ENCODE data around the gene CMSS1.

The CMSS1 gene

DNA sequence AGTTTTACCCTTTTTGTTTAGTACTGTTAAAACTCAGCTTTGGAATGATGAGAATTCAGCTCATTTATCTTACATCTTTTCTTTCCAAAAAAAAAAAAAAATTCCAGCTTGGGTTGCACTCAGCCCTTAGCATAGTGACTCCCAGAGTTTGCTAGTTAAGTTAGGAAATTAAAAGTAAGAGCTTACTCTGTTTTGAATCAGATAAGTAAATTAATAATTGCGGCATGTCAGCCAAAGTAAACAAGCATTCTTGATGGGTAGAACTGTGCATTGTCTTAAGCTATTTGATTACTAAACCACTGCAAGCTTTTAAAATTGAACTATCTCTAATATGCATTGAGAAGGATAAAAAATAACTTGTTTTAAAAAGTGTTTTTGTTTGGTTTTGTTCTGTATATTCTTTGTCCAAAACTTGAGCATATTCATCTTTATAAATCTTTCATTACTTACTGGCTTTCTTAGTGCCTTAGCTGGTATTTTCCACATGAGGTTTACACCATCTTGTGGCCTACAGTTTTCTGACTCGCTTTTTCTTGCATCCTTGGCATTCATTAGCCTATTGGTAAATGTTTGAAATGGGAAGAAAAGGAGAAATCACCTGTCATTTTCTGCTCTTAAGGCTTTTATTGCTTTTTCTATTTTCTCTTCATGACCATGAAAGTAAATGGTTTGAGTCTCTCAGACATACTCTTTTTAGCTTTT is 189.1 kb downstream of the CMSS1 start:
- TF ChIP-seq, protein P1, sequence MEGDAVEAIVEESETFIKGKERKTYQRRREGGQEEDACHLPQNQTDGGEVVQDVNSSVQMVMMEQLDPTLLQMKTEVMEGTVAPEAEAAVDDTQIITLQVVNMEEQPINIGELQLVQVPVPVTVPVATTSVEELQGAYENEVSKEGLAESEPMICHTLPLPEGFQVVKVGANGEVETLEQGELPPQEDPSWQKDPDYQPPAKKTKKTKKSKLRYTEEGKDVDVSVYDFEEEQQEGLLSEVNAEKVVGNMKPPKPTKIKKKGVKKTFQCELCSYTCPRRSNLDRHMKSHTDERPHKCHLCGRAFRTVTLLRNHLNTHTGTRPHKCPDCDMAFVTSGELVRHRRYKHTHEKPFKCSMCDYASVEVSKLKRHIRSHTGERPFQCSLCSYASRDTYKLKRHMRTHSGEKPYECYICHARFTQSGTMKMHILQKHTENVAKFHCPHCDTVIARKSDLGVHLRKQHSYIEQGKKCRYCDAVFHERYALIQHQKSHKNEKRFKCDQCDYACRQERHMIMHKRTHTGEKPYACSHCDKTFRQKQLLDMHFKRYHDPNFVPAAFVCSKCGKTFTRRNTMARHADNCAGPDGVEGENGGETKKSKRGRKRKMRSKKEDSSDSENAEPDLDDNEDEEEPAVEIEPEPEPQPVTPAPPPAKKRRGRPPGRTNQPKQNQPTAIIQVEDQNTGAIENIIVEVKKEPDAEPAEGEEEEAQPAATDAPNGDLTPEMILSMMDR (conservative IDR thresholded peaks at IDR 0.05), result peak; percentile 22; the same call in 1 of the 2 replicates
- H3K27ac ChIP-seq, result peak overlapping the region; percentile 65

GRCh38 chr3:100007313-100007712 is 189.7 kb downstream of the CMSS1 start:
- H3K27ac ChIP-seq, result peak overlapping the region; percentile 65
- TF ChIP-seq, protein P1 (conservative IDR thresholded peaks at IDR 0.05), result no peak

DNA sequence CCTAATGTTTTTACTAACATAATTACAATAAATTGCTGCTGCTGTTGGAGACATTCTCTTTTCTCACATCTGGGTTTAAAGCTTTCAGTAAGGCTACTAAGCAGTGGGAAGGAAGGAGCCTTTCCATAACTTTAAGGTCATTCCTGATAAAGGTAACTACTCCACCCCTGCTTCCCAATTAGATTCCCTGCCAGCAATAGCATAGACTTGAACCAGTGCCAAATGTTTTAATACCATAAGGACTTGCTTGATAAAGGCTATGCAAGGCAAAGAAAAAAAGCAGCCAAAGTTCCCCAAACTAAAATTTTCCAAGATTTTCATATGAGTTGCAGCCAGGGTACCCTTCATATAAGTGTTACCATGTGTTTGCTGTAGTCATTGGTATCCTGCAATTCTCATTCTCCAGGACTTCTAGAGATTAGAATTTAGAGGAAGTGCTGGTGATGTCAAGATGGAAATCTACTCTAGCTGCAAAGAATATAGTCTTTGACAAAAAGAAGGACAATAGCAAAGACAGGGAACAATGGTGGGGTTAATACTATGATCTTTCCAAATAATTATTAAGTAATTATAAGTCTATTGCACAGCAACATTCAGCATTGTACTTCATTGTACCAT is 190.5 kb downstream of the CMSS1 start:
- TF ChIP-seq, protein P1 (conservative IDR thresholded peaks at IDR 0.05), result no peak
- H3K27ac ChIP-seq, result peak overlapping the region; percentile 65; the same call in 1 of the 2 replicates

DNA sequence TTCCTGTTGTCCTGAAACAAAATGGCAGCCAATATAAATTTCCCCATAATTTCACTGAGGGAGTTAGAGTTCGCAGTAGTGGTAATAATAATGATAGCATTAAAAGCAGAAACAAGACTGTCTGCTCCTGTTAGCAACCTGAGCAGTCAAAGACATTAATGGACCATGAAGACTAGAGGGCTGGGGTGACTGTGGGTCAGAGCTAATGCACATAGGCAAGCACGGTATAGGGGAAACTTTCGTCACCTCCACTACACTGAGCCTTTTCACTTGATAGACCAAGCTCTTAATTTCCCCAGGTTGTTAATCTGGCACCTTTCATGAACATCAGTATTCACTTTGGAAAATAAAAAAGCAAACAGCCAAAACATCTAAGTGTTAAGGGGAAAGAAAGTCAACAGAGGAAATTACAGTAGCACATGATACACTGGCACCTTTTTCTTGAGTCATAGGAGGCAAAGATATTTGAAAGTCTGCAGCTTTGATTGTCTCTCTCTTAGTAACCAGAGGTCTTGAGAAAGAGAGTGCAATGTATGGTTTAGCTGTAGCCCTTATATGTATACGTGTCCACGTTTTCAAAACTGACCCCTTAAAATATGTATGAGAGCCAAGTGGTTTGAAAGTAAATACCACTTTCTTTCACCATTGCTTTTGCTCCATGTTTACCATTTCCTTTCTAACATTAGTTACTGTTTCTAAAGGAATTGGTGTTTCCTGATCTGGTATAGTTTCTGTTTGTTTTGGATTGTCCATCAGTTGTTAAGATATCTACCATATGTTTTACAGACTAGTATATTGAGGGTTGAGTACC is 191.8 kb downstream of the CMSS1 start:
- TF ChIP-seq, protein P1 (conservative IDR thresholded peaks at IDR 0.05), result no peak
- H3K27ac ChIP-seq, result no peak overlapping the region

DNA sequence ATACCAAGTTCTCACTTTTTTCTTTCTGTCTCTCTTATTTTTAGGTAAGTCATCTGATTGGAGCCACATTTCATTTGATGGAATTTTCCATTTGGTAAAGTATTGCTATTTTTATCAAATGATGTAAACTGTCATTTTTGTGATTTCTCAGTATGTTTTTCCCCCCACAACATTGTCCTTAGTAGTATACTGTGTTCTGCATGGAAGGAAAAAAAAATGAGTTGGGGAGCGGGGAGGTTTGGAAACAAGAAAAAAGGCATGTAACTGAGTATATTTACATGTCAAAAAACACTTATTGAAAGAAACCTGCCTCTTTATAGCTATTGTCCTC is 192.4 kb downstream of the CMSS1 start:
- TF ChIP-seq, protein P1 (conservative IDR thresholded peaks at IDR 0.05), result no peak
- H3K27ac ChIP-seq, result no peak overlapping the region

DNA sequence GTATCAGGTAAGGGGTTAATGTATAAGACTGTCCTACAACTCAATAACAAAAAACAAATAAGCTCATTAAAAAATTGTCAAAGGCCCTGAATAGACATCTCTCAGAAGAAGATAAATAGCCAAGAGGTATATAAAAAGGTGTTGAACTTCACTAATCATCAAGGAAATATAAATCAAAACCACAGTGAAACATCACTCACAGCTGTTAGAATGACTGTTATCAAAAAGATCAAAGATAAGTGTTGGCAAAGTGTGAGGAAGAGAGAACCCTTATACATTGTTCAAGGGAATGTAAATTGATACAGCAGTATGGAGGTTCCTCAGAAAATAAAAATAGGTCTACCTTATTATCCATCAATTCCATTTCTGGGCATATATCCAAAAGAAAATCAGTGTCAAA is 201.1 kb downstream of the CMSS1 start:
- TF ChIP-seq, protein P1 (conservative IDR thresholded peaks at IDR 0.05), result no peak

GRCh38 chr3:100019719-100020118 is 202.1 kb downstream of the CMSS1 start:
- no peak overlapping the region for H3K27ac ChIP-seq
- TF ChIP-seq, protein P1 (conservative IDR thresholded peaks at IDR 0.05), result no peak

More for the DNA sequence above, 201.1 kb downstream of the CMSS1 start:
- no peak overlapping the region for H3K27ac ChIP-seq
